HUES48 (cell line): Measurements from ENCODE around the gene MMP10.

ENCODE experiments used
- H3K27ac ChIP-seq: one replicate; pipeline ENCODE4 v1.7.0; 2013; ENCODE audit warnings: low read depth, low read length, inconsistent platforms
- H3K27me3 ChIP-seq: 2 replicates; pipeline ENCODE4 v1.6.1; 2013; ENCODE audit warnings: mild to moderate bottlenecking, low read length; ENCODE audit not compliant: control insufficient read depth, insufficient read depth
- H3K36me3 ChIP-seq: 2 replicates; pipeline ENCODE4 v1.6.1; 2013; ENCODE audit warnings: low read length; ENCODE audit not compliant: control insufficient read depth, insufficient read depth
- H3K4me1 ChIP-seq: 2 replicates; pipeline ENCODE4 v1.6.1; 2013; ENCODE audit warnings: mild to moderate bottlenecking, low read length; ENCODE audit not compliant: control insufficient read depth, insufficient read depth
- H3K4me3 ChIP-seq: 2 replicates; pipeline ENCODE4 v1.5.1; 2013; ENCODE audit warnings: mild to moderate bottlenecking, low read depth, low read length
- H3K9ac ChIP-seq: 2 replicates; pipeline ENCODE4 v1.6.1; 2013; ENCODE audit warnings: mild to moderate bottlenecking, low read depth, low read length, moderate library complexity
- H3K9me3 ChIP-seq: 2 replicates; pipeline ENCODE4 v1.6.1; 2013; ENCODE audit warnings: low read length; ENCODE audit not compliant: control insufficient read depth, insufficient read depth

The MMP10 gene

GRCh38 chr11:102800767-102801166 lies 20.3 kb upstream of the MMP10 start:
- Histone ChIP-seq H3K4me1 (no peaks in the 10 kb centered on the region), H3K36me3 (no peaks in the 10 kb centered on the region), H3K9ac (no peak overlapping the region), H3K9me3 (no peaks in the 10 kb centered on the region), H3K27ac (no peak overlapping the region), H3K27me3 (no peaks in the 10 kb centered on the region), H3K4me3 (no peak overlapping the region)

GRCh38 chr11:102799681-102800340 lies 19.4 kb upstream of the MMP10 start:
- H3K27me3 ChIP-seq: no peaks in the 10 kb centered on the region
- no peak overlapping the region for H3K27ac ChIP-seq

GRCh38 chr11:102798012-102798746 lies 17.8 kb upstream of the MMP10 start, which contains the start of gene MMP1:
Gene MMP1 (minus strand): TSS chr11:102798160. CDS start chr11:102798092, 68 bp downstream.
- Histone ChIP-seq H3K9ac (no peak within 1 kb of the TSS), H3K36me3 (no peaks in the 10 kb centered on the region), H3K27me3 (no peaks in the 10 kb centered on the region), H3K4me3 (no peak within 1 kb of the TSS), H3K9me3 (no peaks in the 10 kb centered on the region), H3K27ac (no peak within 1 kb of the TSS), H3K4me1 (no peaks in the 10 kb centered on the region)

More at GRCh38 chr11:102799681-102800340, 19.4 kb upstream of the MMP10 start:
- Histone ChIP-seq H3K36me3 (no peaks in the 10 kb centered on the region), H3K9ac (no peak overlapping the region), H3K4me1 (no peaks in the 10 kb centered on the region), H3K9me3 (no peaks in the 10 kb centered on the region), H3K4me3 (no peak overlapping the region)

- H3K36me3 ChIP-seq: no peaks in the 10 kb centered on the region
- H3K4me1 ChIP-seq: no peaks in the 10 kb centered on the region
- H3K9me3 ChIP-seq: no peaks in the 10 kb centered on the region
- no peak overlapping the region for H3K9ac ChIP-seq
- no peak overlapping the region for H3K4me3 ChIP-seq
- H3K27me3 ChIP-seq: no peaks in the 10 kb centered on the region
- no peak overlapping the region for H3K27ac ChIP-seq
These were observed 14.0 kb upstream of the MMP10 start for GRCh38 chr11:102794382-102794781.

- H3K27ac ChIP-seq: no peak overlapping the region
- no peak overlapping the region for H3K9ac ChIP-seq
These were observed 13.4 kb upstream of the MMP10 start for GRCh38 chr11:102793677-102794290.

GRCh38 chr11:102792604-102793003 lies 12.2 kb upstream of the MMP10 start:
- no peaks in the 10 kb centered on the region for H3K27me3 ChIP-seq
- H3K36me3 ChIP-seq: no peaks in the 10 kb centered on the region
- no peak overlapping the region for H3K4me3 ChIP-seq
- no peaks in the 10 kb centered on the region for H3K4me1 ChIP-seq
- H3K9me3 ChIP-seq: no peaks in the 10 kb centered on the region
- no peak overlapping the region for H3K9ac ChIP-seq
- H3K27ac ChIP-seq: no peak overlapping the region

More at GRCh38 chr11:102793677-102794290, 13.4 kb upstream of the MMP10 start:
- H3K36me3 ChIP-seq: no peaks in the 10 kb centered on the region
- no peak overlapping the region for H3K4me3 ChIP-seq
- no peaks in the 10 kb centered on the region for H3K9me3 ChIP-seq
- H3K27me3 ChIP-seq: no peaks in the 10 kb centered on the region
- no peaks in the 10 kb centered on the region for H3K4me1 ChIP-seq

- Histone ChIP-seq H3K4me3 (no peak overlapping the region), H3K4me1 (peaks cover 2% of the 10 kb centered on the region; the same call in 1 of the 2 replicates), H3K36me3 (no peaks in the 10 kb centered on the region), H3K9me3 (no peaks in the 10 kb centered on the region), H3K9ac (no peak overlapping the region), H3K27ac (no peak overlapping the region), H3K27me3 (no peaks in the 10 kb centered on the region)
These were observed 11.0 kb upstream of the MMP10 start for GRCh38 chr11:102791271-102792036.

GRCh38 chr11:102788334-102788995 lies 8.0 kb upstream of the MMP10 start:
- H3K9me3 ChIP-seq: no peaks in the 10 kb centered on the region
- peaks cover 5% of the 10 kb centered on the region; the same call in 1 of the 2 replicates for H3K4me1 ChIP-seq
- no peak overlapping the region for H3K4me3 ChIP-seq
- no peaks in the 10 kb centered on the region for H3K27me3 ChIP-seq
- no peak overlapping the region for H3K9ac ChIP-seq
- no peak overlapping the region for H3K27ac ChIP-seq
- H3K36me3 ChIP-seq: no peaks in the 10 kb centered on the region

- no peak overlapping the region for H3K4me3 ChIP-seq
- H3K27ac ChIP-seq: no peak overlapping the region
- no peaks in the 10 kb centered on the region for H3K9me3 ChIP-seq
- H3K9ac ChIP-seq: no peak overlapping the region
- no peaks in the 10 kb centered on the region for H3K36me3 ChIP-seq
- no peaks in the 10 kb centered on the region for H3K27me3 ChIP-seq
- H3K4me1 ChIP-seq: peaks cover 23% of the 10 kb centered on the region
These were observed 4.0 kb upstream of the MMP10 start for GRCh38 chr11:102784380-102784779.

- no peak overlapping the region for H3K9ac ChIP-seq
- H3K36me3 ChIP-seq: no peaks in the 10 kb centered on the region
- no peaks in the 10 kb centered on the region for H3K27me3 ChIP-seq
- no peak overlapping the region for H3K4me3 ChIP-seq
- H3K4me1 ChIP-seq: peaks cover 24% of the 10 kb centered on the region
- no peak overlapping the region for H3K27ac ChIP-seq
- H3K9me3 ChIP-seq: no peaks in the 10 kb centered on the region
These were observed 3.3 kb upstream of the MMP10 start for GRCh38 chr11:102783720-102784119.
